ENCODE measurements around the gene CARHSP1.

DNA sequence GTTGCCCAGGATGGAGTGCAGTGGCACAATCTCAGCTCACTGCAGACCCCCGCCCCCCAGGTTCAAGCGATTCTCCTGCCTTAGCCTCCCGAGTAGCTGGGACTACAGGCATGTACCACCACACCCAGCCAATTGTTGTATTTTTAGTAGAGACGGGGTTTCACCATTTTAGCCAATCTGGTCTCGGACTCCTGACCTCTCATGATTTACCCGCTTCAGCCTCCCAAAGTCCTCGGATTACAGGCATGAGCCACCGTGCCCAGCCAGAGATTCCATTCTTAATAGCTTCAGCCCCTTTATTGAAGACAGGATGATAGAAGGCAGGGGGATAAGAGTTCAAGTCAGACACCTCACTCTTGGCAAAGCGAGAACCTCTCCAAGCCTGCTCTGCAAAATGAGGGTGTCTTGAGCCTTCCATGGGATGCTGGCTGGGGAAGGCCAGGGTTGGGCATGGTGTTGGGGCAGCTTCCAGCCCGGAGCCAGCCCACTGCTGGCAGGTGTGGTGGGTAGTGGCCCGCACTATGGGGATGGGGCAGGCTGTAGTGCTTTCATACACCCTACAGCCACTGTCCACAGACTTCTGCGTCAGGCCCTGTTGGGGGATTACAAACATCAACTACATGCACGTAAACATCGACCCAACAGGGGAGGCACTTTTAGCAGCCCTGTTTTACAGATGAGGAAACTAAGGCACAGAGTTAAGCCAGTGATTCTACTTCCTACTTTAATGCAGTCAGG, 3.5 kb downstream of the CARHSP1 start:
- TF ChIP-seq POLR2AphosphoS5 (IDR thresholded peaks at IDR 0.05; ENCODE audit: borderline replicate concordance, low read depth, low read length) (no peak), EZH2 (IDR thresholded peaks at IDR 0.05) (no peak), FOXP2 (optimal IDR thresholded peaks at IDR 0.05; ENCODE audit: control extremely low read depth, extremely low read length, insufficient read depth) (no peak)

Measured in SK-N-MC (cell line).